KMS-11 (cell line): ENCODE results near the gene GABPB2.

Experiments
- H2AFZ ChIP-seq: fragments of 200-600 bp; sonication (generic); 2 replicates; pipeline ENCODE4 v1.6.1; 2016; ENCODE audit warnings: antibody characterized with exemption, mixed run types, low read depth
- H3K27ac ChIP-seq: fragments of 200-600 bp; sonication (generic); 2 replicates; pipeline ENCODE4 v1.6.1; 2016; ENCODE audit warnings: mild to moderate bottlenecking, mixed run types
- H3K27me3 ChIP-seq: fragments of 200-600 bp; sonication (generic); 2 replicates; pipeline ENCODE4 v1.6.1; 2017; ENCODE audit warnings: mild to moderate bottlenecking, low read depth, mixed run types, moderate library complexity; ENCODE audit not compliant: insufficient read depth
- H3K36me3 ChIP-seq: fragments of 200-600 bp; sonication (generic); 2 replicates; pipeline ENCODE4 v1.6.1; 2017; ENCODE audit warnings: mild to moderate bottlenecking, mixed run types; ENCODE audit not compliant: insufficient read depth
- H3K4me1 ChIP-seq: fragments of 200-600 bp; sonication (generic); 2 replicates; pipeline ENCODE4 v1.6.1; 2016; ENCODE audit warnings: mild to moderate bottlenecking, low read depth, mixed run types; ENCODE audit not compliant: poor library complexity, severe bottlenecking
- H3K4me2 ChIP-seq: fragments of 200-600 bp; sonication (generic); 2 replicates; pipeline ENCODE4 v1.7.0; 2016; ENCODE audit warnings: mild to moderate bottlenecking, mixed run types
- H3K4me3 ChIP-seq: fragments of 200-600 bp; sonication (generic); IDR thresholded peaks from 2 replicates; pipeline ENCODE4 v1.6.1; 2017; ENCODE audit warnings: low read depth, low read length, mixed read lengths; ENCODE audit not compliant: insufficient read depth
- H3K79me2 ChIP-seq: fragments of 200-600 bp; sonication (generic); 2 replicates; pipeline ENCODE4 v1.6.1; 2016; ENCODE audit warnings: low read depth, mixed run types; ENCODE audit not compliant: insufficient read depth
- H3K9ac ChIP-seq: fragments of 200-600 bp; sonication (generic); 2 replicates; pipeline ENCODE4 v1.6.1; 2016; ENCODE audit warnings: mild to moderate bottlenecking, mixed run types
- H4K20me1 ChIP-seq: fragments of 200-600 bp; sonication (generic); 2 replicates; pipeline ENCODE4 v1.6.1; 2016; ENCODE audit warnings: mild to moderate bottlenecking, mixed run types; ENCODE audit not compliant: insufficient read depth
- CTCF ChIP-seq: fragments of 200-600 bp; sonication (generic); conservative IDR thresholded peaks from 2 replicates; pipeline ENCODE4 v1.6.1; 2017; ENCODE audit warnings: low read depth, mild to moderate bottlenecking, antibody characterized with exemption, low read length, moderate library complexity, mixed read lengths

The GABPB2 gene

DNA sequence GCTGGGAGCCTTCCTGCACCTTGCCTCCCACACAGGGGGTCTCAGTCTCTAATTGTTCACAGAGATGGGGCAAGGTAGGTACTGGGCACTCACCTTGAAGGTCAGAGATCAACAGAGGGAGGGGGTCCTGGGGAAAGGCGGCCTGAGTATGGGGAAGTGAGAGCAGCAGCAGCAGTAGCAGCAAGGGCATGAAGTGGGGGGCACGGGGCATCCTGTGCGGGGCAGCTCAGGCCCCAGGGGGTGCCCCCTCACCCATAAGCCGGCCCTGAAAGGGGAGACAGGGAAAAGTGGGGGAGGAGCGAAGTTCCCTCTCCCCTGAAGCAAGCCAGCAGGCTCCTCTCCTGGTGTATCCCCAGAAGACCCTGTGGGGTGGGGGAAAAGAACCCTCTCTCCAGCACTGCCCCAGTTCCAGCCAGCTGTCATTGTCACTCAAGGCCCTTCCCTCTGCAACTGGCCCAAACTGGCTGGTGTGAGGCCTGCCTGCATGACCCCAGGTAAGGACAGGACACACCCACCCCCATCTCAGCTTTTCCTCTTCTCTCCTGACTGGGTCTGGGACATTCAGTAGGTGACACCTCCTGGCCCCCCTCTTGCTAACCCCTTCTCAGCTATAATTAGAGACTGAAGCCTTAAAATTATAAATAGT is 72.0 kb downstream of the GABPB2 start:
- Histone ChIP-seq H3K9ac (no peak overlapping the region), H3K27ac (no peak overlapping the region), H3K27me3 (peaks cover 32% of the 10 kb centered on the region), H3K4me3 (no peak overlapping the region), H3K36me3 (no peaks in the 10 kb centered on the region), H2AFZ (no peak overlapping the region), H3K4me1 (peaks cover 13% of the 10 kb centered on the region), H3K79me2 (no peaks in the 10 kb centered on the region), H4K20me1 (no peaks in the 10 kb centered on the region), H3K4me2 (no peak overlapping the region)
- TF ChIP-seq CTCF = no peak

- Histone ChIP-seq H3K36me3 (no peaks in the 10 kb centered on the region), H3K4me2 (no peak overlapping the region), H3K4me3 (no peak overlapping the region), H2AFZ (no peak overlapping the region), H3K27ac (no peak overlapping the region), H3K79me2 (no peaks in the 10 kb centered on the region), H3K9ac (no peak overlapping the region), H4K20me1 (no peaks in the 10 kb centered on the region), H3K27me3 (peaks cover 37% of the 10 kb centered on the region), H3K4me1 (peaks cover 13% of the 10 kb centered on the region)
- TF ChIP-seq CTCF = no peak
These were observed 72.5 kb downstream of the GABPB2 start for GRCh38 chr1:151143057-151143435.

GRCh38 chr1:151143986-151144385 is 73.4 kb downstream of the GABPB2 start:
- H3K27me3 ChIP-seq = peaks cover 42% of the 10 kb centered on the region
- H4K20me1 ChIP-seq = no peaks in the 10 kb centered on the region
- no peak overlapping the region for H3K9ac ChIP-seq
- H3K4me3 ChIP-seq = no peak overlapping the region
- H3K4me2 ChIP-seq = no peak overlapping the region
- no peaks in the 10 kb centered on the region for H3K36me3 ChIP-seq
- H3K79me2 ChIP-seq = no peaks in the 10 kb centered on the region
- H2AFZ ChIP-seq = no peak overlapping the region
- H3K4me1 ChIP-seq = peaks cover 13% of the 10 kb centered on the region
- H3K27ac ChIP-seq = no peak overlapping the region
- no peak for TF ChIP-seq CTCF

DNA sequence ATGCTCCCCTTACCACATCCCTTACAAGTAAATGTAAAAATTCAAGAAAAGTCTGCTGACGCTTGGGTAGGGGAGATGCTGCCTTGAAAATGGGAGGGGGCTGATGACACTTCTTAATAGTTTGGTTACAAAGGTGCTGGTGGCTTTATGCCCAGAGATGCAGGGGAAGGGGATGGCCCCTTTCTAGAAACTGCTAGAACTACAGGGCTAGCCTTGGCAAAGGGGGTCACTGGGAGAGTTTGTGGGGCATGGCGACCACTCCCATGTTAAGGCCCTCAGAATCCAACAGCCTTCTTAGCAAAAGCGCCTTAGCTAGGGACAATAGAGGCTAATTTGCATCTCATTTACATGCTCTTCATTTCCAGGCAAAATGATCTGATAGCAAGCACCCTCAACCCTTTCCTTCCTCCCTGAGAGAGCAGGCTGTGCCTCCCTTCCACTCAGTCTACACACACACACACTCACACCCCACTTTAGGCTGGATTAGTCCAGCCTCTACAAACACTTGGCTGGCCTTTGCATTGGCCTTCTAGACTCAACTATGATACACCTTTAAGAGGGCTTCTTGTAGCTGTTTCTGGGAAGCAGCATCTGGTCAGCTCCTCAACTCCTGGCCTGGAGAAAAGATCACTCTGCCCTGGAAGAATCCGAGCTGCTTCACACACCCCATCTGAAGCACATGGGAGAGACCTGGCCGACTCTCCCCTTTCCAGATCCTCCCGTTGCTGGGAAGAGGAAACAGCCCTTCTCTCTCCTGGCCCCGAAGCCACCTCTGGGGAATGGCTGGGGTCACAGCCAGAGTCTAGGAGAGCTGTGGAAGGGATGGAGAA is 74.1 kb downstream of the GABPB2 start:
- Histone ChIP-seq H3K27ac (no peak overlapping the region), H4K20me1 (no peaks in the 10 kb centered on the region), H3K79me2 (no peaks in the 10 kb centered on the region), H3K4me2 (no peak overlapping the region), H3K4me3 (no peak overlapping the region), H3K4me1 (peaks cover 13% of the 10 kb centered on the region), H2AFZ (no peak overlapping the region), H3K27me3 (peaks cover 42% of the 10 kb centered on the region), H3K36me3 (no peaks in the 10 kb centered on the region), H3K9ac (no peak overlapping the region)
- TF ChIP-seq CTCF = no peak
